CD14-positive monocyte (primary cell): ENCODE data around the gene PDE4B. TPM values are rescaled to one million over a fixed set of nuclear protein-coding genes. Genes with fewer than 3 reads are reported as not detected.

Experiments
- DNase-seq, 3 donors: peaks; one replicate each; pipeline ENCODE4 v3.0.0-alpha.2; 2011 to 2022
- H2AFZ ChIP-seq: 2 replicates; pipeline ENCODE4 v1.6.0; 2012; ENCODE audit warnings: mild to moderate bottlenecking, low read depth, low read length, inconsistent platforms; ENCODE audit not compliant: insufficient read depth, poor library complexity, severe bottlenecking
- H3K27ac ChIP-seq, 2 donors: 1 replicate in 1 of 2; 2 replicates in 1 of 2; pipeline ENCODE4 v1.5.1; 2012 to 2013; ENCODE audit warnings: low read length in 2 of 2, control low read depth in 1 of 2, inconsistent platforms in 1 of 2, low read depth in 1 of 2, mild to moderate bottlenecking in 1 of 2
- H3K27me3 ChIP-seq, 2 donors: one replicate each; pipeline versions ENCODE4 v1.6.0 to v1.6.1; 2011 to 2013; ENCODE audit warnings: low read length in 2 of 2; ENCODE audit not compliant: control insufficient read depth in 2 of 2, insufficient read depth in 2 of 2
- H3K36me3 ChIP-seq, 2 donors: replicated peaks in 1 of 2; 1 replicate in 1 of 2; 2 replicates in 1 of 2; pipeline versions ENCODE4 v1.5.1 to v1.6.1; 2012 to 2013; ENCODE audit warnings: low read length in 2 of 2, control low read depth in 1 of 2, inconsistent platforms in 1 of 2, mild to moderate bottlenecking in 1 of 2; ENCODE audit not compliant: insufficient read depth in 2 of 2, control insufficient read depth in 1 of 2
- H3K4me1 ChIP-seq, 2 donors: 1 replicate in 1 of 2; 2 replicates in 1 of 2; pipeline versions ENCODE4 v1.5.1 to v1.6.1; 2012 to 2013; ENCODE audit warnings: low read length in 2 of 2, control low read depth in 1 of 2, inconsistent platforms in 1 of 2, mild to moderate bottlenecking in 1 of 2, moderate library complexity in 1 of 2; ENCODE audit not compliant: insufficient read depth in 2 of 2, control insufficient read depth in 1 of 2
- H3K4me2 ChIP-seq: replicated peaks from 2 replicates; pipeline ENCODE3; 2012; ENCODE audit warnings: low read length, moderate library complexity, mild to moderate bottlenecking; ENCODE audit not compliant: poor library complexity, severe bottlenecking; ENCODE audit errors: extremely low read depth
- H3K4me3 ChIP-seq, 3 experiments: fragments of 200-600 bp in 1 of 3; sonication (generic) in 1 of 3; replicated peaks in 1 of 3; 1 replicate in 2 of 3; 2 replicates in 1 of 3; pipeline ENCODE4 v1.5.1; 2011 to 2013; ENCODE audit warnings: low read length in 3 of 3, mild to moderate bottlenecking in 3 of 3, control low read depth in 2 of 3, low read depth in 2 of 3, inconsistent platforms in 1 of 3, moderate library complexity in 1 of 3
- H3K79me2 ChIP-seq: 2 replicates; pipeline ENCODE4 v1.6.0; 2012; ENCODE audit warnings: mild to moderate bottlenecking, control low read depth, inconsistent platforms, low read length, moderate library complexity; ENCODE audit not compliant: insufficient read depth
- H3K9ac ChIP-seq: 2 replicates; pipeline ENCODE4 v1.6.0; 2017; ENCODE audit warnings: low read length, mild to moderate bottlenecking; ENCODE audit not compliant: insufficient read depth, poor library complexity, severe bottlenecking
- H3K9me3 ChIP-seq, 2 donors: replicated peaks in 1 of 2; 1 replicate in 1 of 2; 2 replicates in 1 of 2; pipeline versions ENCODE4 v1.5.1 to v1.6.1; 2012 to 2013; ENCODE audit warnings: low read length in 2 of 2, control low read depth in 1 of 2; ENCODE audit not compliant: control insufficient read depth in 1 of 2, insufficient read depth in 1 of 2
- H4K20me1 ChIP-seq: 2 replicates; pipeline ENCODE4 v1.6.0; 2012; ENCODE audit warnings: mild to moderate bottlenecking, low read length, control low read depth, moderate library complexity; ENCODE audit not compliant: insufficient read depth
- H3K27ac Mint-ChIP-seq, 7 donors: one replicate each; pipeline ENCODE4 v1.8.0; 2020; ENCODE audit warnings: mild to moderate bottlenecking in 7 of 7, mixed read lengths in 7 of 7, moderate library complexity in 6 of 7, inconsistent platforms in 2 of 7
- H3K27me3 Mint-ChIP-seq, 3 donors: one replicate each; pipeline ENCODE4 v1.8.0; 2021 to 2022; ENCODE audit warnings: low read depth in 3 of 3, mild to moderate bottlenecking in 3 of 3, mixed read lengths in 3 of 3, moderate library complexity in 3 of 3, inconsistent platforms in 1 of 3
- H3K36me3 Mint-ChIP-seq, 2 donors: one replicate each; pipeline ENCODE4 v1.8.0; 2020; ENCODE audit warnings: mixed read lengths in 2 of 2, inconsistent platforms in 1 of 2, mild to moderate bottlenecking in 1 of 2
- H3K4me1 Mint-ChIP-seq: one replicate; pipeline ENCODE4 v1.8.0; 2020; ENCODE audit warnings: mild to moderate bottlenecking, mixed read lengths
- H3K4me3 Mint-ChIP-seq, 2 donors: one replicate each; pipeline ENCODE4 v1.8.0; 2020; ENCODE audit warnings: mild to moderate bottlenecking in 2 of 2, mixed read lengths in 2 of 2, moderate library complexity in 1 of 2
- H3K9me3 Mint-ChIP-seq, 7 donors: one replicate each; pipeline ENCODE4 v1.8.0; 2020 to 2022; ENCODE audit warnings: mixed read lengths in 7 of 7, mild to moderate bottlenecking in 6 of 7, moderate library complexity in 6 of 7, inconsistent platforms in 2 of 7
- WGBS: methylation state at CpG from one replicate; pipeline ENCODE4 v1.1.5; 2013; ENCODE audit warnings: missing lambda C conversion rate; ENCODE audit not compliant: insufficient coverage; 5-methylcytosine and 5-hydroxymethylcytosine counted together
- intact Hi-C, 2 donors: fragments of 100-400 bp; cut with micrococcal nuclease; formaldehyde crosslinking; loops; one replicate each; pipeline versions ENCODE4 v1.15.0 to v1.15.1; 2023
- polyA plus RNA-seq, 3 donors: library from polyadenylated mRNA; depleted of rRNA in 1 of 3; unstranded in 2 of 3; stranded (reverse) in 1 of 3; fragments of 300-500 nt in 2 of 3; fragments of >200 nt in 1 of 3; fragmentation: Illumina TruSeq in 2 of 3; gene quantifications; 1 replicate in 2 of 3; 2 replicates in 1 of 3; pipeline ENCODE4 v1.2.3, GENCODE V29; 2012 to 2021
- TF ChIP-seq, protein P1 (sequence below): fragments of 200-600 bp; IDR thresholded peaks from one replicate; pipeline ENCODE4 v1.8.0; 2022; ENCODE audit warnings: antibody characterized with exemption, mild to moderate bottlenecking

PDE4B gene
- polyA plus RNA-seq, 3 donors = 17.2 to 52.8 (median 25.2) TPM

DNA sequence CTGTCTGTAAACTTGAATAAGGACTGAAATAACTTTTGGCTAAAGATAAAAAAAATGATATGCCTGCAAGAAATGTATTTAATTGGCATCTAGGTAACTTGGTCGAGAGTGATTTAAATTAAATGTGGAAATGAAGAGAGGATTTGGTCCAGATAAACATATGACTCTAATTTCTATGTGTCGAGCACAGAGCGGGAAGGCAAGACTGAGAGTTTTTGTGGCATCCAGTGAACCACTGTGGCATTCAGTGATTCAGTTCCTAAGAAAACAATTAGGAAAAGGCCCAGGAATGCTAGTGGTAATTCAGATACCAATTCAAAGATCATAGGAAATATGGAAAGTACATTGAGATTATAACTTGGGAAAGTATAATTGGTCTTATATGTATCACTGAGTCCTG lies 39.6 kb downstream of the PDE4B start:
- Mint-ChIP-seq H3K4me1 (no peaks in the 10 kb centered on the region), H3K4me3 (no peak overlapping the region), H3K27ac (no peak overlapping the region), H3K27me3 (peaks cover 0 to 2% (median 0%) of the 10 kb centered on the region in 3 donors), H3K9me3 (no peaks in the 10 kb centered on the region), H3K36me3 (no peaks in the 10 kb centered on the region)
- Histone ChIP-seq H3K4me3 (no peak overlapping the region), H3K4me2 (no peak overlapping the region), H3K9ac (no peak overlapping the region), H3K79me2 (no peaks in the 10 kb centered on the region), H4K20me1 (no peaks in the 10 kb centered on the region), H2AFZ (no peak overlapping the region), H3K4me1 (no peaks in the 10 kb centered on the region), H3K27ac (no peak overlapping the region), H3K36me3 (no peaks in the 10 kb centered on the region), H3K9me3 (no peaks in the 10 kb centered on the region), H3K27me3 (no peaks in the 10 kb centered on the region)
- WGBS = 50% methylated on average over 2 of the region's 3 CpGs
- intact Hi-C loops = no loop called here
- DNase-seq = no peak
- TF ChIP-seq, protein P1, sequence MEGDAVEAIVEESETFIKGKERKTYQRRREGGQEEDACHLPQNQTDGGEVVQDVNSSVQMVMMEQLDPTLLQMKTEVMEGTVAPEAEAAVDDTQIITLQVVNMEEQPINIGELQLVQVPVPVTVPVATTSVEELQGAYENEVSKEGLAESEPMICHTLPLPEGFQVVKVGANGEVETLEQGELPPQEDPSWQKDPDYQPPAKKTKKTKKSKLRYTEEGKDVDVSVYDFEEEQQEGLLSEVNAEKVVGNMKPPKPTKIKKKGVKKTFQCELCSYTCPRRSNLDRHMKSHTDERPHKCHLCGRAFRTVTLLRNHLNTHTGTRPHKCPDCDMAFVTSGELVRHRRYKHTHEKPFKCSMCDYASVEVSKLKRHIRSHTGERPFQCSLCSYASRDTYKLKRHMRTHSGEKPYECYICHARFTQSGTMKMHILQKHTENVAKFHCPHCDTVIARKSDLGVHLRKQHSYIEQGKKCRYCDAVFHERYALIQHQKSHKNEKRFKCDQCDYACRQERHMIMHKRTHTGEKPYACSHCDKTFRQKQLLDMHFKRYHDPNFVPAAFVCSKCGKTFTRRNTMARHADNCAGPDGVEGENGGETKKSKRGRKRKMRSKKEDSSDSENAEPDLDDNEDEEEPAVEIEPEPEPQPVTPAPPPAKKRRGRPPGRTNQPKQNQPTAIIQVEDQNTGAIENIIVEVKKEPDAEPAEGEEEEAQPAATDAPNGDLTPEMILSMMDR = no peak

DNA sequence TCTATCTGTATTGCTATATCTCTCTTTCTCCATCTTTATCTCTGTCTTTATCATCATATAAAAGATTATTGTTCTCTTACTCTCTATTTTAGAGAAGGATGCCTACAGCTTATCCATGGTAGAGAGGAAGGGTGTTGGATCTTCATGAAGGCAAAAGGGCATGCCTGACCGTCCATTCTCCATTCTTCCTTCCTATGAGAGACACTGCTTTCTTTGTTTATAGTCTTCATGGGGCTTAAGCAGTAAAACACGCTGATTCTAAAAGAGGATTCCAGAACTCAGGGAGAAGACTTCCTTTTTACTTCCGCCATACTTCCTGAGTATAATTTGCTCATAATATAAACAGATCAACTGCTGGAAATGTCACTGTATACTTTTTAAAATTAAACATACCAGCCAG lies 44.0 kb downstream of the PDE4B start:
- H3K4me3 Mint-ChIP-seq = no peak overlapping the region
- H4K20me1 ChIP-seq = no peaks in the 10 kb centered on the region
- H3K27ac Mint-ChIP-seq = peak overlapping the region in 1 of 7 donors; percentile 0
- no peaks in the 10 kb centered on the region for H3K36me3 Mint-ChIP-seq
- H2AFZ ChIP-seq = no peak overlapping the region
- no peak overlapping the region for H3K4me3 ChIP-seq
- no peaks in the 10 kb centered on the region for H3K27me3 ChIP-seq
- H3K4me2 ChIP-seq = no peak overlapping the region
- TF ChIP-seq, protein P1 = no peak
- no peaks in the 10 kb centered on the region for H3K79me2 ChIP-seq
- peaks cover 0 to 2% (median 0%) of the 10 kb centered on the region in 3 donors for H3K27me3 Mint-ChIP-seq
- no CpG with 5 or more reads among the region's 3 CpGs for whole genome bisulfite sequencing
- DNase-seq = no peak
- H3K27ac ChIP-seq = no peak overlapping the region
- H3K4me1 Mint-ChIP-seq = no peaks in the 10 kb centered on the region
- H3K4me1 ChIP-seq = no peaks in the 10 kb centered on the region
- no peak overlapping the region for H3K9ac ChIP-seq
- no peaks in the 10 kb centered on the region for H3K9me3 ChIP-seq
- intact Hi-C loops = no loop called here
- H3K36me3 ChIP-seq = no peaks in the 10 kb centered on the region
- peaks cover 0 to 3% (median 0%) of the 10 kb centered on the region in 7 donors for H3K9me3 Mint-ChIP-seq
